ENCODE data around the gene OR52E4. TPM values are rescaled to one million over a fixed set of nuclear protein-coding genes. Genes with fewer than 3 reads are reported as not detected.

OR52E4 gene
- total RNA-seq: not detected

GRCh38 chr11:5880329-5880728, at the start of gene OR52E4:
OR52E4 (plus strand) TSS chr11:5880629; CDS start chr11:5884293, 3,664 bp downstream.
- 88% methylated on average over 4 of the region's 4 CpGs for WGBS
- H3K36me3 ChIP-seq: no peaks in the 10 kb centered on the region

DNA sequence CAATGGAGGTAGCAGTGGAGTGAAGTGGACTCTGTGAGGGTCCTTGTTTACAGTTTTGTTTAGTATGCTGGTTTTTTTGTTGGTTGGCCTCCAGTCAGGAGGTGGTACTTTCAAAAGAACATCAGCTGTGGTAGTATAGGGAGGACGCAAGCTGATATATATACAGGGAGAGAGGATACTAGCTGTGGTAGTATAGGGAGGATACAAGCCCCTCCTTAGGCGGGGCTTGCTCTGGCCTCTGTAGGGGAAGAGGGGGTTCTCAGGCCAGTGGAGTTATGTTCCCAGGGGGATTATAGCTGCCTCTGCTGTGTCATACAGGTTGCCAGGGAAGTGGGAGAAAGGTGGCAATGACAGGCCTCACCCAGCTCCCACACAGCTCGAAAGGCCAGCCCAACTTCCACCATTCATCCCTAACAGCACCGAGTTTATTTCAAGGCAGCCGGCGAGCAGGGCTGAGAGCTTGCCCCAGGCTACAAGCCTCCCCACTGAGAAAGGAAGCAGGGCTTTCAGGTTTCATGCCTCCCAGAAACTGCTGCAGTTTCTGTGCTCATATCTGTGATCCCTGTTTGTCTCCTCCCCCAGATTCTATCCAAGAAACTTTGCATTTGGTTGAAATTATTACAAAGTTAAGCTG, 49.1 kb upstream of the OR52E4 start:
- TF ChIP-seq EP300 (IDR thresholded peaks at IDR 0.05) (no peak), POLR2AphosphoS5 (IDR thresholded peaks at IDR 0.05) (no peak), POLR2A (IDR thresholded peaks at IDR 0.05) (no peak)
- TF ChIP-seq, protein P1, sequence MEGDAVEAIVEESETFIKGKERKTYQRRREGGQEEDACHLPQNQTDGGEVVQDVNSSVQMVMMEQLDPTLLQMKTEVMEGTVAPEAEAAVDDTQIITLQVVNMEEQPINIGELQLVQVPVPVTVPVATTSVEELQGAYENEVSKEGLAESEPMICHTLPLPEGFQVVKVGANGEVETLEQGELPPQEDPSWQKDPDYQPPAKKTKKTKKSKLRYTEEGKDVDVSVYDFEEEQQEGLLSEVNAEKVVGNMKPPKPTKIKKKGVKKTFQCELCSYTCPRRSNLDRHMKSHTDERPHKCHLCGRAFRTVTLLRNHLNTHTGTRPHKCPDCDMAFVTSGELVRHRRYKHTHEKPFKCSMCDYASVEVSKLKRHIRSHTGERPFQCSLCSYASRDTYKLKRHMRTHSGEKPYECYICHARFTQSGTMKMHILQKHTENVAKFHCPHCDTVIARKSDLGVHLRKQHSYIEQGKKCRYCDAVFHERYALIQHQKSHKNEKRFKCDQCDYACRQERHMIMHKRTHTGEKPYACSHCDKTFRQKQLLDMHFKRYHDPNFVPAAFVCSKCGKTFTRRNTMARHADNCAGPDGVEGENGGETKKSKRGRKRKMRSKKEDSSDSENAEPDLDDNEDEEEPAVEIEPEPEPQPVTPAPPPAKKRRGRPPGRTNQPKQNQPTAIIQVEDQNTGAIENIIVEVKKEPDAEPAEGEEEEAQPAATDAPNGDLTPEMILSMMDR (IDR thresholded peaks at IDR 0.05): no peak
- H3K4me3 ChIP-seq: no peak overlapping the region
- 59% methylated on average over 6 of the region's 6 CpGs for WGBS
- H3K36me3 ChIP-seq: no peaks in the 10 kb centered on the region
- no peaks in the 10 kb centered on the region for H3K9me3 ChIP-seq
- H3K27me3 ChIP-seq: no peaks in the 10 kb centered on the region
- no peak overlapping the region for H3K27ac ChIP-seq
- DNase-seq (ENCODE audit: low spot score in 2 of 2): no peak
- H3K4me1 ChIP-seq: no peaks in the 10 kb centered on the region

More at GRCh38 chr11:5880329-5880728, at the start of gene OR52E4:
- Histone ChIP-seq H3K4me3 (no peak within 1 kb of the TSS), H3K4me1 (no peaks in the 10 kb centered on the region), H3K27me3 (no peaks in the 10 kb centered on the region), H3K27ac (no peak within 1 kb of the TSS), H3K9me3 (no peaks in the 10 kb centered on the region)
- no peak for DNase-seq (ENCODE audit: low spot score in 2 of 2)
- TF ChIP-seq POLR2A (IDR thresholded peaks at IDR 0.05) (no peak), EP300 (IDR thresholded peaks at IDR 0.05) (no peak), POLR2AphosphoS5 (IDR thresholded peaks at IDR 0.05) (no peak)
- TF ChIP-seq, protein P1 (IDR thresholded peaks at IDR 0.05): no peak

- Histone ChIP-seq H3K4me3 (no peak overlapping the region), H3K27ac (no peak overlapping the region), H3K4me1 (no peaks in the 10 kb centered on the region), H3K9me3 (no peaks in the 10 kb centered on the region), H3K36me3 (no peaks in the 10 kb centered on the region), H3K27me3 (no peaks in the 10 kb centered on the region)
- 52% methylated on average over 2 of the region's 2 CpGs for WGBS
- TF ChIP-seq POLR2A (IDR thresholded peaks at IDR 0.05): no peak
- TF ChIP-seq POLR2AphosphoS5 (IDR thresholded peaks at IDR 0.05): no peak
- TF ChIP-seq EP300 (IDR thresholded peaks at IDR 0.05): no peak
- TF ChIP-seq, protein P1 (IDR thresholded peaks at IDR 0.05): no peak
- DNase-seq (ENCODE audit: low spot score in 2 of 2): no peak
These were observed 47.0 kb upstream of the OR52E4 start for GRCh38 chr11:5833446-5833845.

DNA sequence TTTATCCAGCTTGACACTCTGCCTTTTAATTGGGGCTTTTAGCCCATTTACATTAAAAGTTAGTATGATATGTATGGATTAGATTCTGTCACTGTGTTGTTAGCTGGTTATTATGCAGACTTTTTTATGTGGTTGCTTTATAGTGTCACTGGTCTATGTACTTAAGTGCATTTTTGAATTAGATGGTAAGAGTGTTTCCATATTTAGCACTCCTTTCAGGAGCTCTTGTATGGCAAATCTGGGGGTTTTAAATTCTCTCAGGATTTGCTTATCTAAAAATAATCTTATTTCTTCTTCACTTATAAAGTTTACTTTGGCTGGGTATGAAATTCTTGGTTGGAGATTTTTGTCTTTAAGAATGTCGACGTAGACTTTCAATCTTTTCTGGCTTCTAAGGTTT, 42.7 kb upstream of the OR52E4 start:
- Histone ChIP-seq H3K36me3 (no peaks in the 10 kb centered on the region), H3K4me3 (no peak overlapping the region), H3K9me3 (no peaks in the 10 kb centered on the region), H3K27ac (no peak overlapping the region), H3K27me3 (no peaks in the 10 kb centered on the region), H3K4me1 (no peaks in the 10 kb centered on the region)
- WGBS: 94% methylated on average over 2 of the region's 2 CpGs
- no peak for DNase-seq (ENCODE audit: low spot score in 2 of 2)
- TF ChIP-seq POLR2A (IDR thresholded peaks at IDR 0.05) (no peak), EP300 (IDR thresholded peaks at IDR 0.05) (no peak), POLR2AphosphoS5 (IDR thresholded peaks at IDR 0.05) (no peak)
- TF ChIP-seq, protein P1 (IDR thresholded peaks at IDR 0.05): no peak

- no peaks in the 10 kb centered on the region for H3K36me3 ChIP-seq
- no peaks in the 10 kb centered on the region for H3K27me3 ChIP-seq
- H3K4me3 ChIP-seq: no peak within 1 kb of the TSS
- no peaks in the 10 kb centered on the region for H3K9me3 ChIP-seq
- TF ChIP-seq EP300 (IDR thresholded peaks at IDR 0.05) (no peak), POLR2AphosphoS5 (IDR thresholded peaks at IDR 0.05) (no peak), POLR2A (IDR thresholded peaks at IDR 0.05) (no peak)
- TF ChIP-seq, protein P1 (IDR thresholded peaks at IDR 0.05): no peak
- 0% methylated on average over 1 of the region's 1 CpG for WGBS
- no peak for DNase-seq (ENCODE audit: low spot score in 2 of 2)
- H3K4me1 ChIP-seq: no peaks in the 10 kb centered on the region
- no peak within 1 kb of the TSS for H3K27ac ChIP-seq
These were observed 38.6 kb upstream of the OR52E4 start, which contains the start of gene OR52E6 for GRCh38 chr11:5841797-5842196. OR52E6 (minus strand) TSS chr11:5841897; CDS start chr11:5841897, 0 bp downstream.

Measured in suprapubic skin (tissue), 4 donors.